HepG2 (cell line): ENCODE results near the gene SLC6A9. TPM values are rescaled to one million over a fixed set of nuclear protein-coding genes. Genes with fewer than 3 reads are reported as not detected.
A peak's percentile ranks its signal among the peaks of the same experiment; 100 is the strongest.

Experiments used
- EP300 ChIP-seq, 3 experiments: sonication (generic) in 1 of 3; formaldehyde crosslinking in 1 of 3; IDR thresholded peaks; 2 replicates each; pipeline versions ENCODE4 v1.5.1 to v1.6.1; 2011 to 2020; ENCODE audit warnings: low read depth in 2 of 3, low read length in 2 of 3, borderline replicate concordance in 1 of 3, improper control_type of control experiment in 1 of 3, mild to moderate bottlenecking in 1 of 3, missing genetic modification reagents in 1 of 3, moderate library complexity in 1 of 3
- FOXM1 ChIP-seq: sonication (generic); formaldehyde crosslinking; IDR thresholded peaks from 2 replicates; pipeline ENCODE4 v1.5.0; 2020; ENCODE audit warnings: missing genetic modification reagents
- GABPA ChIP-seq, 2 experiments: IDR thresholded peaks; 2 replicates each; pipeline ENCODE4 v1.6.1; 2011 to 2016; ENCODE audit warnings: low read depth in 2 of 2, low read length in 1 of 2, missing biosample characterization in 1 of 2, missing genetic modification characterization in 1 of 2
- MYPOP ChIP-seq: sonication (generic); formaldehyde crosslinking; IDR thresholded peaks from 2 replicates; pipeline ENCODE4 v1.8.1; 2023; ENCODE audit warnings: mild to moderate bottlenecking, moderate library complexity, missing genetic modification reagents
- SAP130 ChIP-seq: IDR thresholded peaks from 2 replicates; pipeline ENCODE4 v1.6.1; 2016; ENCODE audit warnings: low read depth
- SYNCRIP ChIP-seq: fragments of 200-400 bp; formaldehyde crosslinking; IDR thresholded peaks from 2 replicates; pipeline ENCODE4 v1.6.1; 2018; ENCODE audit warnings: mild to moderate bottlenecking, low read depth, low read length; ENCODE audit not compliant: insufficient read depth
- TEAD3 ChIP-seq: optimal IDR thresholded peaks from 2 replicates; pipeline ENCODE3; 2016; ENCODE audit warnings: borderline replicate concordance
- THAP11 ChIP-seq: IDR thresholded peaks from 2 replicates; pipeline ENCODE4 v1.6.1; 2016; ENCODE audit warnings: missing biosample characterization, missing genetic modification reagents
- ZNF550 ChIP-seq: sonication (generic); formaldehyde crosslinking; IDR thresholded peaks from 2 replicates; pipeline ENCODE4 v1.4.0; 2020; ENCODE audit warnings: mild to moderate bottlenecking, missing genetic modification reagents, borderline replicate concordance
- ZNF839 ChIP-seq: sonication (generic); formaldehyde crosslinking; IDR thresholded peaks from 2 replicates; pipeline ENCODE4 v1.4.0; 2020; ENCODE audit warnings: missing genetic modification reagents, mild to moderate bottlenecking, borderline replicate concordance
- ZNF878 ChIP-seq: sonication (generic); formaldehyde crosslinking; IDR thresholded peaks from 2 replicates; pipeline ENCODE4 v1.8.1; 2023; ENCODE audit warnings: mild to moderate bottlenecking, missing genetic modification reagents, moderate library complexity
- polyA plus RNA-seq, 8 experiments: library from polyadenylated mRNA; depleted of rRNA in 3 of 8; stranded (reverse) in 7 of 8; unstranded in 1 of 8; fragments of >200 nt; fragmentation: Illumina TruSeq in 4 of 8; extraction: Trizol in 4 of 8; gene quantifications; 2 replicates each; pipeline versions ENCODE4 v1.2.1 to v1.2.3, GENCODE V29; 2011 to 2016; ENCODE audit warnings: low read depth in 4 of 8, missing spikeins in 1 of 8, mixed read lengths in 1 of 8; ENCODE audit not compliant: insufficient read depth in 1 of 8
- total RNA-seq, 5 experiments: library from RNA; depleted of rRNA; stranded (reverse); fragments of >200 nt; fragmentation: Illumina TruSeq; extraction: Trizol; gene quantifications; 2 replicates each; pipeline ENCODE4 v1.2.3, GENCODE V29; 2016; ENCODE audit warnings: low read depth in 1 of 5

The SLC6A9 gene
- total and polyA plus RNA-seq, 2 of the 13 experiments (the other 11 are each of a cell fraction or from before 2014, with no cell fraction given): 8.5 to 9.9 TPM

GRCh38 chr1:44032170-44032790 lies 1.0 kb upstream of the SLC6A9 start (continued):
- TF ChIP-seq ZNF550 (CRISPR knock-in tag): 0 out of 2 replicates have a peak, but pooled peaks have one; percentile 49
- no peak for TF ChIP-seq SYNCRIP
- no peak for TF ChIP-seq GABPA (IDR thresholded peaks at IDR 0.05; ENCODE audit: low read depth, low read length)
- TF ChIP-seq GABPA (CRISPR knock-in tag; IDR thresholded peaks at IDR 0.05; ENCODE audit: low read depth): 0 out of 2 replicates have a peak, but pooled peaks have one; percentile 10
- TF ChIP-seq EP300 (IDR thresholded peaks at IDR 0.05; ENCODE audit: low read depth in 2 of 2, low read length in 2 of 2): 0 out of 4 replicates have a peak, but pooled peaks of 1 of the 2 experiments have one; percentile 5
- no peak for TF ChIP-seq EP300 (CRISPR knock-in tag; IDR thresholded peaks at IDR 0.05; ENCODE audit: borderline replicate concordance)
- 0 out of 2 replicates have a peak, but pooled peaks have one; percentile 9 for TF ChIP-seq THAP11
- TF ChIP-seq SAP130 (CRISPR knock-in tag): peak; percentile 32; the same call in 1 of the 2 replicates
- TF ChIP-seq FOXM1 (CRISPR knock-in tag): no peak
- no peak for TF ChIP-seq ZNF839
- TF ChIP-seq MYPOP (CRISPR knock-in tag): 0 out of 2 replicates have a peak, but pooled peaks have one; percentile 23
- 0 out of 2 replicates have a peak, but pooled peaks have one; percentile 33 for TF ChIP-seq ZNF878 (CRISPR knock-in tag)
- peak; percentile 3 for TF ChIP-seq TEAD3
